RWPE2 (cell line): Measurements from ENCODE around the gene OSBPL3.

Experiments used
- ATAC-seq: fragments of 200-7000 bp; cut with Tn5 transposase; 3 replicates; pipeline ENCODE4 v1.9.1; 2021; ENCODE audit warnings: low read depth
- DNase-seq: peaks from one replicate; pipeline ENCODE4 v3.0.0-alpha.2; 2020; ENCODE audit warnings: low spot score
- H3K27ac ChIP-seq: fragments of 450-650 bp; 2 replicates; pipeline ENCODE4 v1.5.1; 2017; ENCODE audit warnings: mild to moderate bottlenecking; ENCODE audit not compliant: poor library complexity, severe bottlenecking
- H3K27me3 ChIP-seq: fragments of 250-450 bp; sonication (Bioruptor Pico); 2 replicates; pipeline ENCODE4 v1.5.1; 2021; ENCODE audit warnings: mild to moderate bottlenecking, moderate library complexity; ENCODE audit not compliant: insufficient read depth, poor library complexity, severe bottlenecking
- H3K36me3 ChIP-seq: fragments of 250-450 bp; sonication (Bioruptor Pico); 2 replicates; pipeline ENCODE4 v1.5.1; 2020; ENCODE audit warnings: low read depth, mild to moderate bottlenecking, moderate library complexity
- H3K4me1 ChIP-seq: fragments of 250-450 bp; sonication (Bioruptor Pico); 2 replicates; pipeline ENCODE4 v1.5.1; 2021; ENCODE audit warnings: mild to moderate bottlenecking, moderate library complexity; ENCODE audit not compliant: insufficient read depth, poor library complexity, severe bottlenecking
- H3K4me3 ChIP-seq: fragments of 250-450 bp; sonication (Bioruptor Pico); 2 replicates; pipeline ENCODE4 v1.5.1; 2021; ENCODE audit warnings: mild to moderate bottlenecking, moderate library complexity; ENCODE audit not compliant: severe bottlenecking
- H3K9me3 ChIP-seq: fragments of 250-450 bp; sonication (Bioruptor Pico); 2 replicates; pipeline ENCODE4 v1.5.1; 2021; ENCODE audit warnings: mild to moderate bottlenecking, moderate library complexity; ENCODE audit not compliant: severe bottlenecking
- CTCF ChIP-seq: fragments of 450-650 bp; IDR thresholded peaks from one replicate; pipeline ENCODE4 v1.5.1; 2017; ENCODE audit warnings: mild to moderate bottlenecking, moderate library complexity; ENCODE audit not compliant: poor library complexity, severe bottlenecking

OSBPL3 gene

GRCh38 chr7:24979863-24980533 is at the start of gene OSBPL3:
TSS of gene OSBPL3 (minus strand) at chr7:24980178. CDS start at chr7:24892472, 87,706 bp downstream.
- peak; percentile 67 for ATAC-seq
- no peak for TF ChIP-seq CTCF
- peak within 1 kb of the TSS; percentile 83 for H3K4me3 ChIP-seq
- no peaks in the 10 kb centered on the region for H3K9me3 ChIP-seq
- no peaks in the 10 kb centered on the region for H3K27me3 ChIP-seq
- H3K36me3 ChIP-seq = no peaks in the 10 kb centered on the region; the same call in 1 of the 2 replicates
- peak within 1 kb of the TSS; percentile 72 for H3K27ac ChIP-seq
- DNase-seq = peak; percentile 92
- peaks cover 13% of the 10 kb centered on the region for H3K4me1 ChIP-seq

GRCh38 chr7:25029075-25029474 is 49.1 kb upstream of the OSBPL3 start:
- no peak for DNase-seq
- no peak for ATAC-seq
- Histone ChIP-seq H3K9me3 (no peaks in the 10 kb centered on the region), H3K4me3 (no peak overlapping the region), H3K4me1 (peaks cover 33% of the 10 kb centered on the region), H3K27ac (peak overlapping the region; percentile 88), H3K36me3 (no peaks in the 10 kb centered on the region), H3K27me3 (no peaks in the 10 kb centered on the region)
- TF ChIP-seq CTCF = no peak

- no peaks in the 10 kb centered on the region for H3K9me3 ChIP-seq
- H3K27me3 ChIP-seq = no peaks in the 10 kb centered on the region
- peak; percentile 59 for DNase-seq
- no peak overlapping the region for H3K4me3 ChIP-seq
- no peak for TF ChIP-seq CTCF
- no peaks in the 10 kb centered on the region for H3K36me3 ChIP-seq
- H3K4me1 ChIP-seq = peaks cover 33% of the 10 kb centered on the region
- peak; percentile 79 for ATAC-seq
- H3K27ac ChIP-seq = peak overlapping the region; percentile 88
Observed at GRCh38 chr7:25028370-25029021, 48.5 kb upstream of the OSBPL3 start.

- DNase-seq (no peak), ATAC-seq (no peak)
- Histone ChIP-seq H3K9me3 (no peaks in the 10 kb centered on the region), H3K27me3 (no peaks in the 10 kb centered on the region), H3K4me3 (no peak overlapping the region), H3K27ac (peak overlapping the region; percentile 65), H3K36me3 (no peaks in the 10 kb centered on the region), H3K4me1 (peaks cover 33% of the 10 kb centered on the region)
- no peak for TF ChIP-seq CTCF
Observed at GRCh38 chr7:25026156-25026555, 46.2 kb upstream of the OSBPL3 start.

GRCh38 chr7:25025218-25025671 is 45.3 kb upstream of the OSBPL3 start:
- H3K27me3 ChIP-seq = no peaks in the 10 kb centered on the region
- peak overlapping the region; percentile 65 for H3K27ac ChIP-seq
- no peak overlapping the region for H3K4me3 ChIP-seq
- H3K4me1 ChIP-seq = peaks cover 29% of the 10 kb centered on the region
- DNase-seq = no peak
- TF ChIP-seq CTCF = no peak
- no peaks in the 10 kb centered on the region for H3K9me3 ChIP-seq
- peak; percentile 82 for ATAC-seq
- H3K36me3 ChIP-seq = no peaks in the 10 kb centered on the region
